GM12865 (cell line): ENCODE data around the gene TNS3.

Source experiments
- DNase-seq: peaks from one replicate; pipeline ENCODE4 v3.0.0; 2010; ENCODE audit warnings: low read depth
- H3K4me3 ChIP-seq: 2 replicates; pipeline ENCODE4 v1.5.1; 2011; ENCODE audit warnings: mild to moderate bottlenecking, low read depth, low read length, control low read depth
- CTCF ChIP-seq: IDR thresholded peaks from 2 replicates; pipeline ENCODE4 v1.5.1; 2011; ENCODE audit warnings: low read length, control low read depth, low read depth, inconsistent platforms; ENCODE audit not compliant: insufficient read depth; ENCODE audit errors: missing control alignments

Gene TNS3

GRCh38 chr7:47516985-47517600, 64.8 kb downstream of the TNS3 start:
- no peak for TF ChIP-seq CTCF
- no peak overlapping the region for H3K4me3 ChIP-seq
- no peak for DNase-seq

- DNase-seq, result no peak
- no peak overlapping the region for H3K4me3 ChIP-seq
These were observed 65.5 kb downstream of the TNS3 start for GRCh38 chr7:47516386-47516785.

GRCh38 chr7:47515305-47515834, 66.5 kb downstream of the TNS3 start:
- TF ChIP-seq CTCF, result no peak
- DNase-seq, result no peak
- H3K4me3 ChIP-seq, result no peak overlapping the region

More at GRCh38 chr7:47516386-47516785, 65.5 kb downstream of the TNS3 start:
- TF ChIP-seq CTCF, result no peak

GRCh38 chr7:47514818-47515217, 67.1 kb downstream of the TNS3 start:
- no peak overlapping the region for H3K4me3 ChIP-seq
- DNase-seq, result no peak
- TF ChIP-seq CTCF, result no peak

- H3K4me3 ChIP-seq, result no peak overlapping the region
- TF ChIP-seq CTCF, result no peak
- DNase-seq, result no peak
These were observed 67.5 kb downstream of the TNS3 start for GRCh38 chr7:47514367-47514766.

GRCh38 chr7:47513741-47514241, 68.1 kb downstream of the TNS3 start:
- TF ChIP-seq CTCF, result no peak
- DNase-seq, result no peak
- no peak overlapping the region for H3K4me3 ChIP-seq
